ENCODE data around the gene VSTM2B. TPM values are rescaled to one million over a fixed set of nuclear protein-coding genes. Genes with fewer than 3 reads are reported as not detected.

The VSTM2B gene
- total and polyA plus RNA-seq, 2 of the 13 experiments (the other 11 are each of a cell fraction or from before 2014, with no cell fraction given): not detected

GRCh38 chr19:29605653-29606419 is 80.0 kb downstream of the VSTM2B start, which contains the start of gene POP4 (continued):
- TF ChIP-seq ZEB1 (IDR thresholded peaks at IDR 0.05; ENCODE audit: insufficient replicate concordance, low read depth) (no peak), ERF (CRISPR knock-in tag; IDR thresholded peaks at IDR 0.05) (peak; percentile 61), ZNF24 (IDR thresholded peaks at IDR 0.05) (no peak), ZNF780A (CRISPR knock-in tag; IDR thresholded peaks at IDR 0.05) (no peak), MEIS2 (CRISPR knock-in tag; IDR thresholded peaks at IDR 0.05) (peak; percentile 76; the same call in 1 of the 2 replicates), ZFP41 (CRISPR knock-in tag; IDR thresholded peaks at IDR 0.05; ENCODE audit: borderline replicate concordance) (no peak; the same call in 1 of the 2 replicates), HCFC1 (IDR thresholded peaks at IDR 0.05; ENCODE audit: low read depth, low read length) (peak; percentile 77), KLF12 (CRISPR knock-in tag; IDR thresholded peaks at IDR 0.05; ENCODE audit: borderline replicate concordance) (no peak), ZNF12 (CRISPR knock-in tag; IDR thresholded peaks at IDR 0.05) (no peak), FOXP1 (IDR thresholded peaks at IDR 0.05) (no peak), FOXP1 (CRISPR knock-in tag; IDR thresholded peaks at IDR 0.05) (no peak), ZNF282 (IDR thresholded peaks at IDR 0.05; ENCODE audit: partially characterized antibody) (no peak), ZNF678 (CRISPR knock-in tag; IDR thresholded peaks at IDR 0.05) (0 out of 2 replicates have a peak, but pooled peaks have one; percentile 35), MED8 (CRISPR knock-in tag; IDR thresholded peaks at IDR 0.05; ENCODE audit: insufficient replicate concordance) (no peak), ZNF616 (CRISPR knock-in tag; IDR thresholded peaks at IDR 0.05; ENCODE audit: low read depth) (no peak), FOXC1 (CRISPR knock-in tag; IDR thresholded peaks at IDR 0.05; ENCODE audit: borderline replicate concordance) (peak; percentile 90; the same call in 1 of the 2 replicates), NR3C1 (CRISPR knock-in tag; IDR thresholded peaks at IDR 0.05) (no peak), ZNF501 (CRISPR knock-in tag; IDR thresholded peaks at IDR 0.05) (peak; percentile 87), BRD4 (CRISPR knock-in tag; IDR thresholded peaks at IDR 0.05) (no peak; the same call in 1 of the 2 replicates), ZNF207 (IDR thresholded peaks at IDR 0.05; ENCODE audit: borderline replicate concordance) (no peak), BRF2 (CRISPR knock-in tag; IDR thresholded peaks at IDR 0.05) (no peak), SOX5 (CRISPR knock-in tag; IDR thresholded peaks at IDR 0.05; ENCODE audit: borderline replicate concordance) (0 out of 2 replicates have a peak, but pooled peaks have one; percentile 29), GMEB2 (CRISPR knock-in tag; IDR thresholded peaks at IDR 0.05; ENCODE audit: low read depth) (no peak), DMTF1 (CRISPR knock-in tag; IDR thresholded peaks at IDR 0.05) (0 out of 2 replicates have a peak, but pooled peaks have one; percentile 24), ZNF512 (CRISPR knock-in tag; IDR thresholded peaks at IDR 0.05) (no peak), MEF2D (CRISPR knock-in tag; IDR thresholded peaks at IDR 0.05) (peak; percentile 86)
